SK-N-MC (cell line): ENCODE results near the gene DROSHA.

Source experiments
- DNase-seq: peaks from one replicate; pipeline ENCODE4 v3.0.0-alpha.2; 2011; ENCODE audit warnings: low read depth, low spot score
- H3K27ac ChIP-seq: fragments of 200-600 bp; sonication (generic); 2 replicates; pipeline ENCODE4 v1.5.1; 2016; ENCODE audit warnings: mixed run types
- H3K36me3 ChIP-seq: fragments of 200-600 bp; sonication (generic); 2 replicates; pipeline ENCODE4 v1.6.1; 2017; ENCODE audit warnings: antibody characterized with exemption, low read length, mixed read lengths; ENCODE audit not compliant: insufficient read depth
- H3K4me3 ChIP-seq: fragments of 200-600 bp; sonication (generic); 2 replicates; pipeline ENCODE4 v1.5.1; 2016
- H3K9ac ChIP-seq: fragments of 200-600 bp; sonication (generic); 2 replicates; pipeline ENCODE4 v1.8.0; 2017; ENCODE audit warnings: mixed run types, mixed read lengths; ENCODE audit not compliant: insufficient read length
- H3K9me3 ChIP-seq: fragments of 200-600 bp; sonication (generic); 2 replicates; pipeline ENCODE4 v1.6.1; 2017; ENCODE audit warnings: low read depth, mild to moderate bottlenecking, antibody characterized with exemption, low read length, moderate library complexity, mixed read lengths
- EZH2 ChIP-seq: fragments of 200-600 bp; sonication (generic); IDR thresholded peaks from one replicate; pipeline ENCODE4 v1.6.1; 2017; ENCODE audit warnings: antibody characterized with exemption
- FOXP2 ChIP-seq: optimal IDR thresholded peaks from 2 replicates; pipeline ENCODE3; 2011; ENCODE audit warnings: mild to moderate bottlenecking, moderate library complexity; ENCODE audit not compliant: insufficient read depth; ENCODE audit errors: extremely low read length, control extremely low read depth
- POLR2AphosphoS5 ChIP-seq: IDR thresholded peaks from 2 replicates; pipeline ENCODE4 v1.6.1; 2012; ENCODE audit warnings: mild to moderate bottlenecking, low read depth, low read length, borderline replicate concordance

The DROSHA gene

DNA sequence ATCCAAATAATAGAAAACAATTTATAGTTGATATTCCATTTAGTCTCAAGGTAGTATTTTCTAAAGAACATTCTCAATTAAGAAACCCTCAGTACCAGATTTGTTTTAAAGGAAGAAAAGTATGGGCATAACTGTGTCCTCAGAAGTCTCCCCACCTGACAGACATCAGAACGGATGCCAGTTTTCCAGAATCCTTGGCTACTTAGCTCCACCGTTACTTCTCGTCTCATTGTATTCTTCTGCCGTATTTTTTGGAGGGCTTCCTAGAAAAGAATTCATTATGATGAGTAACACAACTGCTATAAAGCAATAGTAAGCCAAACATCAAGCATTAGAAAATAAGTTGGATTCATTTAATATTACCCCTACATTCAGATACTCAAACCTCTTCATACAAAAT, 67.8 kb downstream of the DROSHA start:
- Histone ChIP-seq H3K9me3 (peaks cover 6% of the 10 kb centered on the region; the same call in 1 of the 2 replicates), H3K36me3 (peaks cover 97% of the 10 kb centered on the region)
- TF ChIP-seq EZH2 (no peak), POLR2AphosphoS5 (no peak), FOXP2 (no peak)

GRCh38 chr5:31463351-31463750, 68.5 kb downstream of the DROSHA start:
- Histone ChIP-seq H3K36me3 (peaks cover 94% of the 10 kb centered on the region), H3K4me3 (no peak overlapping the region), H3K9ac (no peak overlapping the region), H3K27ac (no peak overlapping the region), H3K9me3 (peaks cover 6% of the 10 kb centered on the region; the same call in 1 of the 2 replicates)
- no peak for TF ChIP-seq EZH2
- no peak for TF ChIP-seq POLR2AphosphoS5
- no peak for TF ChIP-seq FOXP2
- no peak for DNase-seq

More for the DNA sequence above, 67.8 kb downstream of the DROSHA start:
- no peak for DNase-seq
- no peak overlapping the region for H3K27ac ChIP-seq
- H3K9ac ChIP-seq = no peak overlapping the region
- H3K4me3 ChIP-seq = no peak overlapping the region

DNA sequence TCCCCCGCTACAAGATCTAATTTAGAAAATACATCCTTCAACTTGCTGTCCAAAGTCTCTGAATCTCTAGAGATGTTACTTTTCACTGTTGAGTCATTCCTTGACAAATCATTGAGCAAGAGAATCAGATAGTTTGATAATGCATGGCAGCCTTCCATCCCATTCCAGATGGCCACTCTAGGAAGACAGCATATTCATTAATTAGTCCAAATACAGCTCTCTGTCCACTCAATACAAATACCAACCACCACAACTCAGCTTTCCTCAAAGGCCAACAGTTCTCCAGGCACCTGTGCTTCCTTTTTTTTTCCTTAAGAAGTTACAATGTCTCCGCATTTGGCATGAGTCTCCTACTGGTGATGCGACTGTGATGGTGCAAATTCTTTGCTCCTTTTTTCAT, 72.3 kb downstream of the DROSHA start:
- H3K9me3 ChIP-seq = peaks cover 13% of the 10 kb centered on the region
- peaks cover 89% of the 10 kb centered on the region for H3K36me3 ChIP-seq
- no peak overlapping the region for H3K9ac ChIP-seq
- TF ChIP-seq EZH2 (no peak), FOXP2 (no peak), POLR2AphosphoS5 (no peak)
- no peak overlapping the region for H3K4me3 ChIP-seq
- H3K27ac ChIP-seq = no peak overlapping the region
- no peak for DNase-seq

DNA sequence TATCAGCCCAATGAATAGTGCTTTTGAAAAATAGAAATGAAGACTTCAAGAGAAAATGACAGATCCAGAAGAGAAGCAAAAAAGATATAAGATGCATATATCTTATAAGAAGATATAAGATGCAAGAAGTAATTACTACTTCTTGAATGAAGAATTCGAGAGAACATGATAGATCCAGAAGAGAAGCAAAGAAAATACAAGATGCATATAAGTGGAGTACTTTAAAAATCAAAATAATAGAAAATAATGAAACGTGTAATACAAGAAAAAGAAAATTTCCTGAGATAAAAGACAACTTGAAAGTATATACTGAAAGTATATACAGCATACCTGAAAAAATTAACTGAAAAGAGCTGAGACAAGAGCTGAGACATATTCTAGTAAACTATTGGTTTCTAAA, 76.7 kb downstream of the DROSHA start:
- H3K27ac ChIP-seq = no peak overlapping the region; the same call in 1 of the 2 replicates
- peaks cover 72% of the 10 kb centered on the region for H3K36me3 ChIP-seq
- no peak for DNase-seq
- H3K9me3 ChIP-seq = peaks cover 7% of the 10 kb centered on the region; the same call in 1 of the 2 replicates
- TF ChIP-seq EZH2 (no peak), POLR2AphosphoS5 (no peak), FOXP2 (no peak)
- H3K4me3 ChIP-seq = no peak overlapping the region
- no peak overlapping the region for H3K9ac ChIP-seq

- DNase-seq = no peak
- TF ChIP-seq POLR2AphosphoS5 = no peak
- TF ChIP-seq EZH2 = no peak
- peak overlapping the region; percentile 74; the same call in 1 of the 2 replicates for H3K4me3 ChIP-seq
- peaks cover 77% of the 10 kb centered on the region for H3K36me3 ChIP-seq
- peak overlapping the region; percentile 98 for H3K27ac ChIP-seq
- H3K9me3 ChIP-seq = peaks cover 7% of the 10 kb centered on the region; the same call in 1 of the 2 replicates
- no peak overlapping the region for H3K9ac ChIP-seq
Observed at GRCh38 chr5:31453522-31453921, 78.4 kb downstream of the DROSHA start.

DNA sequence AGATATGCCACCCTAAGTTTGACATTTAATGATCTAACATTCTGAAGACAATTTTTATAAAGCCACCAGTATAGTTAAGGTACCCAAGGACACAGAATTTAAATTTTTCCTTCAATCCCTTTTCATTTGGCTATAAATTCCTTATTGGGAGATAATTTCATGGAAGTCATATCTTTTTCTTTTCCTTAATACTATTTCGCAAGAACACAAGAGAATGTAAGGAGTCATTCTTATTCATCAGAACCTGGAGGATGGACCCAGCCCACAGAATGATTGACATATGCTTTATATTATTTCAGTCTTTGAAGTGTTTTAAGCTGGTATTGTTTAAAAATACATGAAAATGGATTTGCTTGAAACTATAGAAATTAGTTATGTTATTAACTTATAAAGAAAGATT, 79.6 kb downstream of the DROSHA start:
- Histone ChIP-seq H3K9me3 (peaks cover 7% of the 10 kb centered on the region; the same call in 1 of the 2 replicates), H3K27ac (no peak overlapping the region), H3K4me3 (no peak overlapping the region), H3K36me3 (peaks cover 77% of the 10 kb centered on the region), H3K9ac (no peak overlapping the region)
- TF ChIP-seq EZH2 (no peak), POLR2AphosphoS5 (no peak), FOXP2 (no peak)
- no peak for DNase-seq

DNA sequence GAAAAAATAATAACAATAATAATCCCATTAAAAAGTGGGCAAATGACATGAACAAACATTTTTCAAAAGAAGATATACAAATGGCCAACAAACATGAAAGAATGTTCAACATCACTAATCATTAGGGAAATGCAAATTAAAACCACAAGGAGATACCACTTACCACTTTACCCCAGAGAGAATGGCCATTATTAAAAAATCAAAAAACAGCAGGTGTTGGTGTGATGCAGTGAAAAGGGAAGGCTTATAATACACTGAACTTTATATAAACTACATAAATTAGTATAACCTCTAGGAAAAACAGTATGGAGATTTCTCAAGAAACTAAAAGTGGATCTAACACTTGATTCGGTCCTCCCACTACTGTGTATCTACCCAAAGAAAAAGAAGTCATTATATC, 81.9 kb downstream of the DROSHA start:
- peaks cover 66% of the 10 kb centered on the region for H3K36me3 ChIP-seq

GRCh38 chr5:31449174-31449573, 82.7 kb downstream of the DROSHA start:
- no peak for DNase-seq
- peaks cover 74% of the 10 kb centered on the region for H3K36me3 ChIP-seq

More for the DNA sequence above, 81.9 kb downstream of the DROSHA start:
- no peak for TF ChIP-seq EZH2
- TF ChIP-seq FOXP2 = no peak
- TF ChIP-seq POLR2AphosphoS5 = no peak
- Histone ChIP-seq H3K27ac (no peak overlapping the region), H3K9me3 (no peaks in the 10 kb centered on the region), H3K9ac (no peak overlapping the region), H3K4me3 (no peak overlapping the region)
- no peak for DNase-seq

DNA sequence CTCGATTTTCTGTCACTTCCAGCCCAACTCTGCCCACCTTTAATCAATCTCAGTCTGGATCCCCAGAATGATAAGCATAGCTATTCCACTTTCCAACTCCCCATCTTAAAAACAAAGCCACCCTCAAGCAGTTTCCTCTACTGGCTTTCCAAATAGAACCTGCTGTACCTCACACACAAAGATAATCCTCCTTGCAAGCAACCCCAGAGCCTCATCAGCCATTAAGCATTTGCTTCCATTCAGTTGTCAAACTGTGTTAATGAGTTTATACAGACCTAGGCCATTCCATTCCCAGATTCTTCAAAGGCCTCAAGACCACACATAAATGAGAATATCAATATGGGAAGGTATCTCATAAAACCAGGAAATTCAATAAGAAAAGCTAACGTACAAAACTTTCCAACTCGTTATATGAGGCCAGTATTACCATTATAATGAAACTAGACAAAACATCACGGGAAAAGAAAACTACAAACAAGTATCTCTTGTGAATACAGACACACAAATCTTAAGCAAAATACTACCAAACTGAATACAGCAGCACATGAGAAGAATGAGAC, 86.8 kb downstream of the DROSHA start:
- H3K36me3 ChIP-seq = peaks cover 51% of the 10 kb centered on the region
- TF ChIP-seq EZH2 = no peak
- TF ChIP-seq POLR2AphosphoS5 = no peak
- no peak overlapping the region for H3K27ac ChIP-seq
- DNase-seq = no peak
- no peak overlapping the region for H3K9ac ChIP-seq
- H3K4me3 ChIP-seq = no peak overlapping the region
- H3K9me3 ChIP-seq = no peaks in the 10 kb centered on the region

More at GRCh38 chr5:31449174-31449573, 82.7 kb downstream of the DROSHA start:
- H3K9ac ChIP-seq = no peak overlapping the region
- H3K27ac ChIP-seq = no peak overlapping the region
- H3K9me3 ChIP-seq = no peaks in the 10 kb centered on the region
- H3K4me3 ChIP-seq = no peak overlapping the region
- TF ChIP-seq POLR2AphosphoS5 = no peak
- TF ChIP-seq FOXP2 = no peak
- no peak for TF ChIP-seq EZH2
